HepG2 (cell line): ENCODE results near the gene MEMO1.

Experiments
- ELF3 ChIP-seq: IDR thresholded peaks from 2 replicates; pipeline ENCODE4 v1.6.1; 2016; ENCODE audit warnings: missing genetic modification reagents, missing compliant biosample characterization
- EP300 ChIP-seq, 3 experiments: sonication (generic) in 1 of 3; formaldehyde crosslinking in 1 of 3; IDR thresholded peaks; 2 replicates each; pipeline versions ENCODE4 v1.5.1 to v1.6.1; 2011 to 2020; ENCODE audit warnings: low read depth in 2 of 3, low read length in 2 of 3, borderline replicate concordance in 1 of 3, improper control_type of control experiment in 1 of 3, mild to moderate bottlenecking in 1 of 3, missing genetic modification reagents in 1 of 3, moderate library complexity in 1 of 3
- FOXP4 ChIP-seq: sonication (generic); formaldehyde crosslinking; IDR thresholded peaks from 2 replicates; pipeline ENCODE4 v1.4.0; 2020; ENCODE audit warnings: missing genetic modification reagents
- ZKSCAN1 ChIP-seq: fragments of 150-350 bp; IDR thresholded peaks from 2 replicates; pipeline ENCODE4 v1.6.1; 2014; ENCODE audit warnings: low read length

GRCh38 chr2:32003791-32004190 lies 7.0 kb downstream of the MEMO1 start:
- TF ChIP-seq ZKSCAN1: no peak
- no peak for TF ChIP-seq ELF3 (CRISPR knock-in tag)
- TF ChIP-seq FOXP4 (CRISPR knock-in tag): no peak
- TF ChIP-seq EP300 (IDR thresholded peaks at IDR 0.05; ENCODE audit: low read depth in 2 of 2, low read length in 2 of 2): no peak
- TF ChIP-seq EP300 (CRISPR knock-in tag; IDR thresholded peaks at IDR 0.05; ENCODE audit: borderline replicate concordance): no peak
